CD1c-positive myeloid dendritic cell (primary cell): ENCODE results near the gene CAPN10.
A peak's percentile ranks its signal among the peaks of the same experiment; 100 is the strongest.
"Not testable (repeated sequence)": the region's sequence is repeated elsewhere in the genome, so short reads cannot be mapped to it uniquely, and the experiment has no call there.

Experiments used
- DNase-seq: peaks from one replicate; pipeline ENCODE4 v3.0.0-alpha.2; 2016; ENCODE audit errors: extremely low spot score

The CAPN10 gene

DNA sequence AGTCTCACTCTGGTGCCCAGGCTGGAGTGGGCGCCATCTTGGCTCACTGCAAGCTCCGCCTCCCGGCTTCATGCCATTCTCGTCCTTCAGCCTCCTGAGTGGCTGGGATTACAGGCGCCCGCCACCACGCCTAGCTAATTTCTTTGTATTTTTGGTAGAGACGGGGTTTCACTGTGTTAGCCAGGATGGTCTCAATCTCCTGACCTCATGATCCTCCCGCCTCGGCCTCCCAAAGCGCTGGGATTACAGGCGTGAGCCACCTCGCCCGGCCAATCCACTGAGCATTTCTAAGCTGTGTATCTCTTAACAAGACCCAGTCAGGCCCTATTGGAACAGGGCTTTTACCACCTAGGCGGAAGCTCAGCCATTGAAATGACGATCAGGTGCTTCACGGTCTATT is 23.3 kb upstream of the CAPN10 start:
- not testable (repeated sequence) for DNase-seq

DNA sequence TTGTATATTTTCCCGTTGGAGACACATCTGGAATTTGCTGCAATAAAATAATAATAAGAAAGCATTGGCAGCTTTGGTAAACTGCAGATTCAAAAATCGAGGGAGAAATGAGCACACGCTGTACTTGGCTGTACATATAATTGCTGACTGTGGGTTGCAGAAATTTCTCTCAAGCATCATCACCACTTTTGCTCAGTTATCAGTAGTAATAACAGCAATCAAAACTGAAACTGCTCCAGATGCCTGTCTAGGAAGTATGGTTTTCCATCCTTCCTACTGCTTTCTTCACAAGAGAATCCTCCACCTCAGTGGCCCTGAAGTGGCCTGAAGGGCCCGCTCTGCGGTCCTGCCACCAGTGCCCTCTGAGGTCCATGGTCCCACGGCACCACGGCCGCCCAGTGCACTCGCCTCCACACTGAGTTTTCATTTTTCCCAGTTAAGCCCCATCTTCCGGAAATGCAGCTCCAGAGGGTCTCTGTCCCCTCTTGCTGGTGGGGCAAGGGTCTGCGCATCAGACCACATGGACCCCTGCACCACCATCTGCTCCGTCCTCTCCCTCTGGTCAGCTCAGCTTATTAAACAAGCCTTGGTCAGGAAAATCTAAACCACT is 22.5 kb upstream of the CAPN10 start:
- no peak for DNase-seq

GRCh38 chr2:240564561-240565332 is 21.8 kb upstream of the CAPN10 start:
- DNase-seq, result no peak

DNA sequence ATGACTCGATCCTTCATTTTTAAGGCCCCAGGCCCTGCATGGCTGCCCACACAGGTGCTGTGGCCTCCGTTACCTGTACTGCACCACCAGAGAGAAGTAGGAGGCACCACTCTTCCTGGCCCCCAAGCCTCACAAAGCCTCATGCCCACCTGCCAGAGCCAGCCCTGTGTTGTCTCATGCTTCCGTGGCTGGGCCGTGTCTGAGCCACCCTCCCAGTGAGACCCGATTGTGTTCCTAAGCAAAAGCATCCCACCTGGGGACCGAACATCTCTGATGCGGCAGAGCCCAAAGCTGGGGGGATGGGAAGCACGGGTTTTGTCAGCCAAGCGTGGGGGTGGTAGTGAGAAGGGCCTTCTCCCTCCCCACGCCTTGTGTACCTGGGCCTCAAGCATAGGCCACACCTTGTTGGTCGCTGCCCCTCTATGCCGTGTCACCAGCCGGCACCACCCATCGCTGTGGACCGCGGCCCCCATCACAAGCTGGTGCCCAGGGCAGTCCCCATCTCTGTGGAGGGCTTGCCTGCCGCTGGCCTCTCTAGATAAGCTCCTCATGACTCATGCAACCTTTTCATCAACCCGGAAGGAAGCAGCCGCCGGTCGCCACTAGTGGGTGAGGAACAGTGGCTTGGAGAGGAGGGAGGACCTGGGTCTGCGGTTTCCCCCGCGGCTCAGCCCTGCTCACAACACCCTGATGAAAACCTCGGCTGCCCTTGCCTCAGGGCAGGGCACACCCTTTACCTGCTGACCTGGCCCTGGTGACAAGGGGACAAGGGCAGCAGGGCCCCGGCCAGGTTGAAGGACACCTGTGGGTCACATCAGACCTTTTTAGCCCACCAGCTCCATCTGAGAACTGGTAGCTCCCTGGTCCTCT is 21.0 kb upstream of the CAPN10 start:
- DNase-seq, result peak; percentile 93

GRCh38 chr2:240566203-240567136 is 20.1 kb upstream of the CAPN10 start:
- DNase-seq, result peak; percentile 96

GRCh38 chr2:240567137-240567871 is 19.2 kb upstream of the CAPN10 start:
- DNase-seq, result no peak

GRCh38 chr2:240567872-240568677 is 18.5 kb upstream of the CAPN10 start, which contains the start of gene RNPEPL1:
RNPEPL1 (plus strand) TSS chr2:240568484; CDS start chr2:240568587, 103 bp downstream.
- peak; percentile 72 for DNase-seq

- DNase-seq, result peak; percentile 69
These were observed 17.6 kb upstream of the CAPN10 start for GRCh38 chr2:240568678-240569522.

GRCh38 chr2:240569523-240569997 is 17.0 kb upstream of the CAPN10 start:
- DNase-seq, result no peak

- no peak for DNase-seq
These were observed 16.5 kb upstream of the CAPN10 start for GRCh38 chr2:240569998-240570530.

DNA sequence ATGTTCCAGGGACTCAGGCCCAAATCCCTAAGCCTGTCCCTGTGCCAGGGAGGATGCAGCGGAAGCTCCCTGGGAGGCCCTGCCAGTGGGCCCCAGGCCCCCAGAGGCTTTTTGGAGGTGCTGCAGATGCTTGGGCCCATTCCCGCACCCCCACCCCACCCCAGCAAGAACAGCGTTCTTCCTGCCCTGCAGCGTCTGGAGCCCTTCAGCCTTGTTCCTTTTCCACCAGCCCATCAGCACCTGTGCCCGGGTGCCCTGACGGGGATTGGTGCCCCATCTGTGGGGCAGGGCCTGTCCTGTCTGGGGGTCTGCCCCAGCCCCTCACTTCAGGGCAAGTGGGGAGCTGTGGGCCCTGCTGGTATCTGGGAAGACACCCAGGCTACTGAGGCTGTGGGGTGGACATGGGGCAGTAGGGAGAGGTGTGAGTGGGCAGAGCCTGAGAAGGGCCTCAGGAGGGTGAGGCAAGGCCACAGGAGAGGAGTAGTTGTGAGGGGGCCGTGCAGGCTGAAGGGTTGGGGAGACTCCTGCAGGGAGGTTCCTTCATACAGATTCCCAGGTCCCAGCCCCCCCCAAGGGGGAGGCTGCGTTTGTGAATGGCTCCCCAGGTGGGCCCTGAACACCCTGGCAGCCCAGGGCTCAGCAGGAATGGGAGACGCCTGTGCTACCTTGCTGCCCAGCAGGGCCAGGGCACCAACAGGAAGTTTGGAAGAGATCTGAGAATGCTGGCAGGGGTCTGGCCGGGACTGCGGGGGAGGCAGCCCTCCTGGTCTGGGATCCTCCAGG is 15.8 kb upstream of the CAPN10 start:
- no peak for DNase-seq

GRCh38 chr2:240571314-240571973 is 15.1 kb upstream of the CAPN10 start:
- no peak for DNase-seq

DNA sequence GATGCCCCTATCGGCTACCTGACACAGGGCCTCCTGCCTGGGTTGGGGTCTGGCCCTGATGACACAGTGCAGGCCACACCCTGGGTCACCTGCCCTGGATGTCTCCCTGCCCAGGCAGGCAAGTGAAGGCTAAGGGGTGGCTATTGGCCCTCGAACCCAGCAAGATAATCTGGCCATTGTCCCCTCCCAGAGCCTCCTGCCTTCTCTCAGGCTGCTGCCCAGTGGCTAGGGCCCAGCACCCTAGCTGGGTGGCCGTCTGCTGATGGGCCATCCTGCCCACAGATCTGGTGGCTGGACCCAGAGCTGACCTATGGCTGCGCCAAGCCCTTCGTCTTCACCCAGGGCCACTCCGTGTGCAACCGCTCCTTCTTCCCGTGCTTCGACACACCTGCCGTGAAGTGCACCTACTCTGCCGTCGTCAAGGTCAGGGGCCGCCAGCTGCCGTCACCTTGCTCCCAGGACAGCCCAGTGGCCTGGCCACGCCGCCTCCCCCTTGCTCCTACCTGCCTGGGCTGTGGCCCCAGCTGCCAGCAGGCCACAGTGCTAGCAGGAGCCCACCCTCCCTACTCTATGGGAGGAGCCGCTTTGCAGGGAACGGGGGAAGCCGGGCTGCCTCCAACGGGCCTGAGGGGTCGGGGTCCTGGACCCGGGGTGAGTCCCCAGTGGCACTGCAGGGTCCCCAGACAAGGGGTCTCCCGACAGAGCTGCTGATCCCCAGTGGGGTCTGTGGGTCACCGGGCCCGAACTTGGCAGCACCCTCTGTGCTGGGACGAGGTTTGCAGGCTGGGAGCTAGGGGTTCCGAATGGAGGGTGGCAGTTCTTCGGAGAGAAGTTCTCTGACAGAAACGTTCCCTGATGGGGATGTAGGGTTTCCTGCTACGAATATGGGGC is 14.1 kb upstream of the CAPN10 start:
- no peak for DNase-seq

GRCh38 chr2:240573071-240573515 is 13.4 kb upstream of the CAPN10 start:
- DNase-seq, result no peak

DNA sequence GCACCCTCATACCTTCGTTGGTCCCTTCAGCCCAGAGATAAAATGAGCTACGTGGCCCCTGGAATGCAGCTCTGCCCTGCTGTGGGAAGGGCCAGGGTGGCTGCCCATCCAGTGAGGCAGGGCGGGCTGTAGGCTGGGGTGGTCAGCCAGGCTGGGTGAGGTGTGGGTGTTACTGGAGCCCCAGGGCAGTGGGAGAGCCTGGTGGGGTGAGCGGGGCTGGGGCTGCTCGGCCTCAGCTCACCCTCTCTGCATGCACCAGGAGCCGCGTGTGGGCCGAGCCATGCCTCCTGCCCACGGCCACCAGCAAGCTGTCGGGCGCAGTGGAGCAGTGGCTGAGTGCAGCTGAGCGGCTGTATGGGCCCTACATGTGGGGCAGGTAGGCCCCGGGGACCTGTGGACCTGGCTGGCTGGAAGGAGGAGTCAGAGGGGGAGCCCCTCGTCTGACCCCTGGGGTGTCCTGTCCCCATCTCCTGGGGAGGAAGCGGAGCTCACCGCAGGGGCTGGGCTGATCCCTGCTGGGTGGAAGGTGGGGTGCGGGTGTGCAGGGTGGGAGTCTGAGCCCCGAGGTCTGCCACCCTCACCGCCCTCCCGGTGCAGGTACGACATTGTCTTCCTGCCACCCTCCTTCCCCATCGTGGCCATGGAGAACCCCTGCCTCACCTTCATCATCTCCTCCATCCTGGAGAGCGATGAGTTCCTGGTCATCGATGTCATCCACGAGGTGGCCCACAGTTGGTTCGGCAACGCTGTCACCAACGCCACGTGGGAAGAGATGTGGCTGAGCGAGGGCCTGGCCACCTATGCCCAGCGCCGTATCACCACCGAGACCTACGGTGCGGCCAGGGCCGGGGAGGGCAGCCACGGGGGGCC is 12.8 kb upstream of the CAPN10 start:
- no peak for DNase-seq
